Skin of body (tissue), 2 donors: ENCODE data around the gene PMCH. TPM values are rescaled to one million over a fixed set of nuclear protein-coding genes. Genes with fewer than 3 reads are reported as not detected.
"Not testable (repeated sequence)": the region's sequence is repeated elsewhere in the genome, so short reads cannot be mapped to it uniquely, and the experiment has no call there.

Experiments used
- DNase-seq: peaks from one replicate; lab custom pipeline; 2025; lab: John Stamatoyannopoulos, UW
- total RNA-seq: library from RNA; depleted of rRNA; stranded (reverse); fragments of >200 nt; gene quantifications from one replicate; pipeline ENCODE4 v1.2.3, GENCODE V29; 2014

Gene PMCH
- not detected for total RNA-seq

- DNase-seq, result no peak
These were observed at the start of gene PMCH for GRCh38 chr12:102197789-102198188. Gene PMCH (minus strand): TSS chr12:102197833. CDS start chr12:102197770, 63 bp downstream.

GRCh38 chr12:102240859-102241258, 43.2 kb upstream of the PMCH start:
- not testable (repeated sequence) for DNase-seq

GRCh38 chr12:102234599-102234998, 37.0 kb upstream of the PMCH start:
- no peak for DNase-seq

GRCh38 chr12:102232446-102232845, 34.8 kb upstream of the PMCH start:
- DNase-seq, result peak; percentile 67

- no peak for DNase-seq
These were observed 34.4 kb upstream of the PMCH start for GRCh38 chr12:102232036-102232435.

- no peak for DNase-seq
These were observed 30.3 kb upstream of the PMCH start for GRCh38 chr12:102227954-102228353.

- no peak for DNase-seq
These were observed 23.1 kb upstream of the PMCH start for GRCh38 chr12:102220736-102221135.

- no peak for DNase-seq
These were observed 18.5 kb upstream of the PMCH start for GRCh38 chr12:102215992-102216691.

GRCh38 chr12:102204025-102204424, 6.4 kb upstream of the PMCH start:
- DNase-seq, result no peak

GRCh38 chr12:102202556-102202955, 4.9 kb upstream of the PMCH start:
- no peak for DNase-seq

GRCh38 chr12:102201436-102202061, 3.9 kb upstream of the PMCH start:
- DNase-seq, result no peak

- no peak for DNase-seq
These were observed 1.8 kb downstream of the PMCH start for GRCh38 chr12:102195826-102196225.

- no peak for DNase-seq
These were observed 15.0 kb downstream of the PMCH start for GRCh38 chr12:102182635-102183034.

- DNase-seq, result no peak
These were observed 22.9 kb downstream of the PMCH start for GRCh38 chr12:102174761-102175160.

GRCh38 chr12:102174117-102174516, 23.5 kb downstream of the PMCH start:
- DNase-seq, result no peak

- no peak for DNase-seq
These were observed 25.2 kb downstream of the PMCH start for GRCh38 chr12:102172436-102172835.

GRCh38 chr12:102171951-102172350, 25.7 kb downstream of the PMCH start:
- no peak for DNase-seq

GRCh38 chr12:102169922-102170621, 27.6 kb downstream of the PMCH start:
- no peak for DNase-seq

GRCh38 chr12:102167821-102168604, 29.6 kb downstream of the PMCH start:
- DNase-seq, result no peak

- DNase-seq, result no peak
These were observed 34.2 kb downstream of the PMCH start for GRCh38 chr12:102163383-102163782.

GRCh38 chr12:102155206-102155605, 42.4 kb downstream of the PMCH start:
- not testable (repeated sequence) for DNase-seq
